ENCODE data around the gene TRAIP.

DNA sequence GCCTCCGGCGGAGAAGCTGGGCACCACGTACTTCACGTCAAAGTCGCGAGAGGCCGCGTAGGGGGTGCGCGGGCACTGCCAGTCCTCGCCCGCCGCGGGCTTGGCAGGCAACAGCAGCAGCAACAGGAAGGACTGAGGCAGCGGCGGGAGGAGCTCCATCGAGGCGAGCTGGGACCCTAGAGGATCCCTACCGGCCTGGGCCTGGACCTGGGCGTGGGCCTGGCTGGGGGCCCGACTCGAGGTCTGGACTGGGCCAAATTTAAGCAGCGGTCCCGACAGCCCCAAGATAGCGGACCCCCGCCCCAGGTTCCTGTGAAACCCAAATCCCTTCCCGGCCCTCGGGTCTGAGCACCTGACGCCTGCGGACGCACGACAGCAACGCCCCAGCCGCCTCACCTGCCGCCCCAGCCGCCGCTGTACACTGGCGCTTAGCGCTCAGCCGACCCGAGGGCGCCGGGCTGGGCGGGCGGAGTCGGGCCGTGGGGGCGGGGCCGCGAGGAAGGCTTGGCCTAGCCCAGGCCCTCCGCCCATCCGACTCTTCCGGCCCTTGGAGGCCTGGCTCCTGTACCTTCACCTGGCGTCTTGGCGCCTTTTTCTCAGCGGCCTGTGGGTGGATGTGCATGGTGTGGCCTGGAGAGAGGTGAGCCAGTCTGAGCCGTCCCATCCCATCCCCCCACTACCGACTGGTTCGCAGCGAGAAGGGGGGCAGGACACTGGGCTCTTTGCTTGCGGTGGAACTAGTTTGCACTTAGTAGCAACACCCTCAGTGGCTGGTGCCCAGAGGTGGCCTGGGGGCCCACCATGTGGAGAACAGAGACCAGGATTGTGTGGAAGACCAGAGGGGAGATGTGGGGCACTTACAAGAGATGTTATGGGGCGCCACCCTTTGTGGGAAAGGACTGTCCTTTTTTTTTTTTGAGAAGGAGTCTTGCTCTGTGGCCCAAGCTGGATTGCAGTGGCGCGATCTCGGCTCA lies 47.4 kb upstream of the TRAIP start, which contains the start of gene MST1R:
- TF ChIP-seq EZH2phosphoT487 (IDR thresholded peaks at IDR 0.05; ENCODE audit: insufficient read depth, low read depth) = no peak
- no peak for TF ChIP-seq EZH2 (IDR thresholded peaks at IDR 0.05; ENCODE audit: insufficient read depth, poor library complexity, severe bottlenecking)
